HepG2 (cell line): ENCODE results near the gene GTF2B. TPM values are rescaled to one million over a fixed set of nuclear protein-coding genes. Genes with fewer than 3 reads are reported as not detected.

Experiments used
- E2F5 ChIP-seq: sonication (generic); formaldehyde crosslinking; conservative IDR thresholded peaks from 2 replicates; pipeline ENCODE4 v1.4.0; 2020; ENCODE audit warnings: missing genetic modification reagents
- FOXP1 ChIP-seq, 2 experiments: fragments of 450-650 bp in 1 of 2; IDR thresholded peaks; 2 replicates each; pipeline ENCODE4 v1.6.1; 2017 to 2018; ENCODE audit warnings: antibody characterized with exemption in 1 of 2
- MAF1 ChIP-seq: sonication (generic); formaldehyde crosslinking; IDR thresholded peaks from 2 replicates; pipeline ENCODE4 v1.5.0; 2020; ENCODE audit warnings: missing genetic modification reagents, borderline replicate concordance
- MEIS2 ChIP-seq: sonication (generic); formaldehyde crosslinking; IDR thresholded peaks from 2 replicates; pipeline ENCODE4 v1.9.0; 2021; ENCODE audit warnings: mild to moderate bottlenecking, missing genetic modification reagents
- MIER2 ChIP-seq: IDR thresholded peaks from 2 replicates; pipeline ENCODE4 v1.6.1; 2016; ENCODE audit warnings: missing biosample characterization, missing genetic modification reagents
- NFYB ChIP-seq: sonication (generic); formaldehyde crosslinking; IDR thresholded peaks from 2 replicates; pipeline ENCODE4 v1.4.0; 2020; ENCODE audit warnings: missing genetic modification reagents
- RELA ChIP-seq: sonication (generic); formaldehyde crosslinking; IDR thresholded peaks from 2 replicates; pipeline ENCODE4 v1.4.0; 2020; ENCODE audit warnings: missing genetic modification reagents
- TEAD3 ChIP-seq: optimal IDR thresholded peaks from 2 replicates; pipeline ENCODE3; 2016; ENCODE audit warnings: borderline replicate concordance
- ZNF10 ChIP-seq: sonication (generic); formaldehyde crosslinking; IDR thresholded peaks from 2 replicates; pipeline ENCODE4 v1.4.0; 2020; ENCODE audit warnings: mild to moderate bottlenecking, low read depth, missing genetic modification reagents, borderline replicate concordance
- ZNF318 ChIP-seq: sonication (generic); formaldehyde crosslinking; IDR thresholded peaks from 2 replicates; pipeline ENCODE4 v1.4.0; 2020; ENCODE audit warnings: mild to moderate bottlenecking, missing genetic modification reagents
- ZNF660 ChIP-seq: sonication (generic); formaldehyde crosslinking; IDR thresholded peaks from 2 replicates; pipeline ENCODE4 v1.5.1; 2020; ENCODE audit warnings: mild to moderate bottlenecking, low read depth, missing genetic modification reagents, borderline replicate concordance
- ZNF703 ChIP-seq: sonication (generic); formaldehyde crosslinking; IDR thresholded peaks from 2 replicates; pipeline ENCODE4 v1.5.1; 2020; ENCODE audit warnings: missing genetic modification reagents, mild to moderate bottlenecking, moderate library complexity, borderline replicate concordance
- ZNF710 ChIP-seq: sonication (generic); formaldehyde crosslinking; IDR thresholded peaks from 2 replicates; pipeline ENCODE4 v1.5.0; 2020; ENCODE audit warnings: mild to moderate bottlenecking, missing genetic modification reagents, borderline replicate concordance
- ZNF878 ChIP-seq: sonication (generic); formaldehyde crosslinking; IDR thresholded peaks from 2 replicates; pipeline ENCODE4 v1.8.1; 2023; ENCODE audit warnings: mild to moderate bottlenecking, missing genetic modification reagents, moderate library complexity
- polyA plus RNA-seq, 8 experiments: library from polyadenylated mRNA; depleted of rRNA in 3 of 8; stranded (reverse) in 7 of 8; unstranded in 1 of 8; fragments of >200 nt; fragmentation: Illumina TruSeq in 4 of 8; extraction: Trizol in 4 of 8; gene quantifications; 2 replicates each; pipeline versions ENCODE4 v1.2.1 to v1.2.3, GENCODE V29; 2011 to 2016; ENCODE audit warnings: low read depth in 4 of 8, missing spikeins in 1 of 8, mixed read lengths in 1 of 8; ENCODE audit not compliant: insufficient read depth in 1 of 8
- total RNA-seq, 5 experiments: library from RNA; depleted of rRNA; stranded (reverse); fragments of >200 nt; fragmentation: Illumina TruSeq; extraction: Trizol; gene quantifications; 2 replicates each; pipeline ENCODE4 v1.2.3, GENCODE V29; 2016; ENCODE audit warnings: low read depth in 1 of 5
- TF ChIP-seq, protein P1 (sequence below): sonication (generic); formaldehyde crosslinking; IDR thresholded peaks from 2 replicates; pipeline ENCODE4 v1.8.0; 2022; ENCODE audit warnings: missing genetic modification reagents, low read depth, mild to moderate bottlenecking, borderline replicate concordance
- TF ChIP-seq, protein P2 (sequence below): sonication (generic); formaldehyde crosslinking; conservative IDR thresholded peaks from 2 replicates; pipeline ENCODE4 v1.4.0; 2020; ENCODE audit warnings: missing genetic modification reagents

Gene GTF2B
- total and polyA plus RNA-seq, 2 of the 13 experiments (the other 11 are each of a cell fraction or from before 2014, with no cell fraction given) = 31.5 to 43.4 TPM

GRCh38 chr1:88935522-88936222 is 44.3 kb upstream of the GTF2B start (continued):
- TF ChIP-seq ZNF318 = no peak
- no peak; the same call in 1 of the 2 replicates for TF ChIP-seq ZNF710 (CRISPR knock-in tag)
- TF ChIP-seq, protein P1, sequence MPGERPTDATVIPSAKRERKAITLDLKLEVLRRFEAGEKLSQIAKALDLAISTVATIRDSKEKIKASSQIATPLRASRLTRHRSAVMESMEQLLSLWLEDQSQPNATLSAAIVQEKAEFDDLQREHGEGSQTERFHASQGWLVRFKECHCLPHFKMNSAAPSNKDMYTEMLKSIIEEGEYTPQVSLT (CRISPR knock-in tag) = no peak
- TF ChIP-seq MEIS2 (CRISPR knock-in tag) = no peak
- TF ChIP-seq ZNF703 (CRISPR knock-in tag) = no peak
- peak; percentile 77 for TF ChIP-seq TEAD3 (CRISPR knock-in tag)
- no peak for TF ChIP-seq ZNF660
- TF ChIP-seq RELA (CRISPR knock-in tag) = no peak
- TF ChIP-seq MAF1 (CRISPR knock-in tag) = no peak
- TF ChIP-seq ZNF10 (CRISPR knock-in tag) = no peak
- TF ChIP-seq, protein P2, sequence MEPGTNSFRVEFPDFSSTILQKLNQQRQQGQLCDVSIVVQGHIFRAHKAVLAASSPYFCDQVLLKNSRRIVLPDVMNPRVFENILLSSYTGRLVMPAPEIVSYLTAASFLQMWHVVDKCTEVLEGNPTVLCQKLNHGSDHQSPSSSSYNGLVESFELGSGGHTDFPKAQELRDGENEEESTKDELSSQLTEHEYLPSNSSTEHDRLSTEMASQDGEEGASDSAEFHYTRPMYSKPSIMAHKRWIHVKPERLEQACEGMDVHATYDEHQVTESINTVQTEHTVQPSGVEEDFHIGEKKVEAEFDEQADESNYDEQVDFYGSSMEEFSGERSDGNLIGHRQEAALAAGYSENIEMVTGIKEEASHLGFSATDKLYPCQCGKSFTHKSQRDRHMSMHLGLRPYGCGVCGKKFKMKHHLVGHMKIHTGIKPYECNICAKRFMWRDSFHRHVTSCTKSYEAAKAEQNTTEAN (CRISPR knock-in tag) = no peak
- TF ChIP-seq FOXP1 (IDR thresholded peaks at IDR 0.05) = peak; percentile 46; the same call in 1 of the 2 replicates
- TF ChIP-seq FOXP1 (CRISPR knock-in tag; IDR thresholded peaks at IDR 0.05) = peak; percentile 78
- TF ChIP-seq MIER2 (CRISPR knock-in tag) = no peak
- no peak for TF ChIP-seq E2F5
- no peak for TF ChIP-seq ZNF878 (CRISPR knock-in tag)
- no peak for TF ChIP-seq NFYB (CRISPR knock-in tag)
